Erythroblast (primary cell): ENCODE measurements around the gene MKI67.

Source experiments
- GATA1 ChIP-seq: IDR thresholded peaks from 2 replicates; pipeline ENCODE4 v1.6.1; 2011; ENCODE audit warnings: low read depth, mild to moderate bottlenecking, control low read depth, low read length, moderate library complexity
- POLR2A ChIP-seq: IDR thresholded peaks from 2 replicates; pipeline ENCODE4 v1.6.1; 2011; ENCODE audit warnings: mild to moderate bottlenecking, low read length

GRCh38 chr10:128109707-128110106, 16.5 kb downstream of the MKI67 start:
- no peak for TF ChIP-seq POLR2A
- TF ChIP-seq GATA1, result no peak
